Measurements from ENCODE around the gene AP3M1. TPM values are rescaled to one million over a fixed set of nuclear protein-coding genes. Genes with fewer than 3 reads are reported as not detected.

Gene AP3M1
- polyA plus RNA-seq, 1 of the 3 experiments (the other 2 are of a cell fraction) = 17.7 TPM

- CTCF ChIA-PET = interaction anchor here (1.2 kb wide), 1 partner anchor 11 kb away, joined by 3 read pairs; no protein-coding TSS in a partner anchor
- Histone ChIP-seq H3K36me3 (replicated peaks in 1 of 2; ENCODE audit: control insufficient read depth in 1 of 2, insufficient read depth in 2 of 2, low read length in 1 of 2) (no peaks in the 10 kb centered on the region), H3K9me3 (no peaks in the 10 kb centered on the region), H3K4me1 (ENCODE audit: control insufficient read depth in 1 of 2, insufficient read depth in 2 of 2, low read depth in 1 of 2, low read length in 1 of 2) (peaks cover 3 to 11% of the 10 kb centered on the region in 2 experiments; a peak in 3 of 4 replicates), H3K27ac (ENCODE audit: low read depth in 2 of 2, low read length in 1 of 2) (no peak overlapping the region), H3K9me2 (no peaks in the 10 kb centered on the region), H3K27me3 (ENCODE audit: insufficient read depth) (no peaks in the 10 kb centered on the region), H3K4me3 (ENCODE audit: low read depth in 2 of 2, low read length in 1 of 2) (no peak overlapping the region), H2AFZ (ENCODE audit: low read depth) (no peak overlapping the region), H3K9ac (no peak overlapping the region), H3K79me2 (ENCODE audit: insufficient read depth) (peaks cover 14% of the 10 kb centered on the region), H4K20me1 (ENCODE audit: insufficient read depth) (no peaks in the 10 kb centered on the region), H3F3A (replicated peaks; ENCODE audit: insufficient read depth) (peaks cover 16% of the 10 kb centered on the region), H3K4me2 (no peak overlapping the region)
- whole genome bisulfite sequencing (ENCODE audit: low lambda C conversion rate) = 100% methylated on average over 3 of the region's 3 CpGs
- POLR2A ChIA-PET = no interaction called here
- DNase-seq = no peak
- TF ChIP-seq PBX3 (IDR thresholded peaks at IDR 0.05) (no peak), ELF1 (IDR thresholded peaks at IDR 0.05) (no peak), JUND (IDR thresholded peaks at IDR 0.05) (no peak), REST (IDR thresholded peaks at IDR 0.05; ENCODE audit: low read depth, low read length) (no peak), NFIC (IDR thresholded peaks at IDR 0.05; ENCODE audit: borderline replicate concordance) (no peak), IRF3 (IDR thresholded peaks at IDR 0.05; ENCODE audit: low read depth, low read length) (no peak), FOXJ3 (CRISPR knock-in tag; IDR thresholded peaks at IDR 0.05) (no peak)
Observed at GRCh38 chr10:74160013-74160412, 9.4 kb upstream of the AP3M1 start.

GRCh38 chr10:74156919-74157289 is 6.3 kb upstream of the AP3M1 start:
- no peaks in the 10 kb centered on the region for H3K9me2 ChIP-seq
- 67% methylated on average over 2 of the region's 2 CpGs for WGBS (ENCODE audit: low lambda C conversion rate)
- ChIA-PET CTCF (interaction anchor here (0.7 to 1.4 kb wide), 2 partner anchors 10 to 304 kb away, joined by 4 read pairs; no protein-coding TSS in a partner anchor), POLR2A (no interaction called here)
- peak; percentile 31 for DNase-seq
- H3K27ac ChIP-seq (ENCODE audit: low read depth in 2 of 2, low read length in 1 of 2) = peak overlapping the region in 1 of 2 experiments; percentile 41; a peak in 1 of 4 replicates
- H4K20me1 ChIP-seq (ENCODE audit: insufficient read depth) = no peaks in the 10 kb centered on the region
- no peaks in the 10 kb centered on the region for H3K9me3 ChIP-seq
- no peak overlapping the region for H3K9ac ChIP-seq
- no peaks in the 10 kb centered on the region for H3K27me3 ChIP-seq (ENCODE audit: insufficient read depth)
- no peak overlapping the region for H3K4me3 ChIP-seq (ENCODE audit: low read depth in 2 of 2, low read length in 1 of 2)
- TF ChIP-seq ELF1 (IDR thresholded peaks at IDR 0.05) (no peak), JUND (IDR thresholded peaks at IDR 0.05) (no peak)
- no peak overlapping the region for H2AFZ ChIP-seq (ENCODE audit: low read depth)
- H3F3A ChIP-seq (replicated peaks; ENCODE audit: insufficient read depth) = peaks cover 1% of the 10 kb centered on the region
- peaks cover 5 to 6% of the 10 kb centered on the region in 2 experiments; a peak in 3 of 4 replicates for H3K4me1 ChIP-seq (ENCODE audit: control insufficient read depth in 1 of 2, insufficient read depth in 2 of 2, low read depth in 1 of 2, low read length in 1 of 2)
- H3K4me2 ChIP-seq = no peak overlapping the region
- H3K79me2 ChIP-seq (ENCODE audit: insufficient read depth) = peaks cover 24% of the 10 kb centered on the region
- H3K36me3 ChIP-seq (replicated peaks in 1 of 2; ENCODE audit: control insufficient read depth in 1 of 2, insufficient read depth in 2 of 2, low read length in 1 of 2) = no peaks in the 10 kb centered on the region
